Measurements from ENCODE around the gene MAB21L1. TPM values are rescaled to one million over a fixed set of nuclear protein-coding genes. Genes with fewer than 3 reads are reported as not detected.

MAB21L1 gene
- polyA plus RNA-seq, 2 of the 4 experiments (the other 2 are of a cell fraction): not detected

- TF ChIP-seq GATA3 (IDR thresholded peaks at IDR 0.05; ENCODE audit: borderline replicate concordance): no peak
Observed at GRCh38 chr13:35484384-35484783, 7.9 kb upstream of the MAB21L1 start (continued).

- no peak overlapping the region for H3K4me2 ChIP-seq
- FAIRE-seq (no peak), DNase-seq (ENCODE audit: low read depth in 1 of 2, low spot score in 1 of 2) (no peak), ATAC-seq (no peak)
- H3K4me3 ChIP-seq: no peak overlapping the region
- TF ChIP-seq, protein P1, sequence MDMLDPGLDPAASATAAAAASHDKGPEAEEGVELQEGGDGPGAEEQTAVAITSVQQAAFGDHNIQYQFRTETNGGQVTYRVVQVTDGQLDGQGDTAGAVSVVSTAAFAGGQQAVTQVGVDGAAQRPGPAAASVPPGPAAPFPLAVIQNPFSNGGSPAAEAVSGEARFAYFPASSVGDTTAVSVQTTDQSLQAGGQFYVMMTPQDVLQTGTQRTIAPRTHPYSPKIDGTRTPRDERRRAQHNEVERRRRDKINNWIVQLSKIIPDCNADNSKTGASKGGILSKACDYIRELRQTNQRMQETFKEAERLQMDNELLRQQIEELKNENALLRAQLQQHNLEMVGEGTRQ (IDR thresholded peaks at IDR 0.05): no peak
- POLR2A ChIA-PET: no interaction called here
- 93% methylated on average over 3 of the region's 3 CpGs for WGBS (ENCODE audit: missing lambda C conversion rate)
- H3K9me3 ChIP-seq: no peaks in the 10 kb centered on the region
- no peak overlapping the region for H3K27ac ChIP-seq
- CTCF ChIA-PET: no interaction called here
- H3K4me1 ChIP-seq: no peaks in the 10 kb centered on the region
Observed at GRCh38 chr13:35483761-35484160, 7.3 kb upstream of the MAB21L1 start.

- Histone ChIP-seq H3K4me1 (no peaks in the 10 kb centered on the region), H3K27ac (no peak overlapping the region), H3K9me3 (no peaks in the 10 kb centered on the region), H3K4me3 (no peak overlapping the region), H3K4me2 (no peak overlapping the region)
- 11% methylated on average over 1 of the region's 1 CpG for WGBS (ENCODE audit: missing lambda C conversion rate)
- no peak for FAIRE-seq
- CTCF ChIA-PET: no interaction called here
- no peak for ATAC-seq
- TF ChIP-seq ESRRA (IDR thresholded peaks at IDR 0.05; ENCODE audit: borderline replicate concordance, low read length): no peak
- no peak for TF ChIP-seq PHF8 (IDR thresholded peaks at IDR 0.05; ENCODE audit: borderline replicate concordance, low read depth)
- TF ChIP-seq, protein P2, sequence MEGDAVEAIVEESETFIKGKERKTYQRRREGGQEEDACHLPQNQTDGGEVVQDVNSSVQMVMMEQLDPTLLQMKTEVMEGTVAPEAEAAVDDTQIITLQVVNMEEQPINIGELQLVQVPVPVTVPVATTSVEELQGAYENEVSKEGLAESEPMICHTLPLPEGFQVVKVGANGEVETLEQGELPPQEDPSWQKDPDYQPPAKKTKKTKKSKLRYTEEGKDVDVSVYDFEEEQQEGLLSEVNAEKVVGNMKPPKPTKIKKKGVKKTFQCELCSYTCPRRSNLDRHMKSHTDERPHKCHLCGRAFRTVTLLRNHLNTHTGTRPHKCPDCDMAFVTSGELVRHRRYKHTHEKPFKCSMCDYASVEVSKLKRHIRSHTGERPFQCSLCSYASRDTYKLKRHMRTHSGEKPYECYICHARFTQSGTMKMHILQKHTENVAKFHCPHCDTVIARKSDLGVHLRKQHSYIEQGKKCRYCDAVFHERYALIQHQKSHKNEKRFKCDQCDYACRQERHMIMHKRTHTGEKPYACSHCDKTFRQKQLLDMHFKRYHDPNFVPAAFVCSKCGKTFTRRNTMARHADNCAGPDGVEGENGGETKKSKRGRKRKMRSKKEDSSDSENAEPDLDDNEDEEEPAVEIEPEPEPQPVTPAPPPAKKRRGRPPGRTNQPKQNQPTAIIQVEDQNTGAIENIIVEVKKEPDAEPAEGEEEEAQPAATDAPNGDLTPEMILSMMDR (IDR thresholded peaks at IDR 0.05): no peak
- no peak for TF ChIP-seq ZSCAN20 (CRISPR knock-in tag; IDR thresholded peaks at IDR 0.05)
- no peak for TF ChIP-seq POLR2AphosphoS2 (conservative IDR thresholded peaks at IDR 0.05; ENCODE audit: low read length)
- no peak for TF ChIP-seq POLR2A (IDR thresholded peaks at IDR 0.05; ENCODE audit: low read length)
- no peak for TF ChIP-seq BHLHE40 (IDR thresholded peaks at IDR 0.05; ENCODE audit: low read depth, low read length)
- no peak for TF ChIP-seq RAD21 (conservative IDR thresholded peaks at IDR 0.05 in 1 of 2, IDR thresholded peaks at IDR 0.05 in 1 of 2)
- no peak for TF ChIP-seq EHF (CRISPR knock-in tag; IDR thresholded peaks at IDR 0.05)
- no peak for TF ChIP-seq KDM5A (IDR thresholded peaks at IDR 0.05)
- TF ChIP-seq SREBF2 (IDR thresholded peaks at IDR 0.05): no peak
- TF ChIP-seq TFCP2L1 (CRISPR knock-in tag; IDR thresholded peaks at IDR 0.05): no peak
- TF ChIP-seq EP300 (IDR thresholded peaks at IDR 0.05): no peak
- POLR2A ChIA-PET: no interaction called here
- no peak for DNase-seq (ENCODE audit: low read depth in 1 of 2, low spot score in 1 of 2)
Observed at GRCh38 chr13:35482527-35482926, 6.0 kb upstream of the MAB21L1 start.

- POLR2A ChIA-PET: no interaction called here
- FAIRE-seq: no peak
- Histone ChIP-seq H3K4me2 (no peak overlapping the region), H3K27ac (no peak overlapping the region), H3K4me3 (no peak overlapping the region), H3K9me3 (no peaks in the 10 kb centered on the region), H3K4me1 (no peaks in the 10 kb centered on the region)
- no peak for TF ChIP-seq CHD2 (IDR thresholded peaks at IDR 0.05; ENCODE audit: low read length, partially characterized antibody)
- TF ChIP-seq HOXA7 (CRISPR knock-in tag; IDR thresholded peaks at IDR 0.05): no peak
- no peak for TF ChIP-seq PHF8 (IDR thresholded peaks at IDR 0.05; ENCODE audit: borderline replicate concordance, low read depth)
- no peak for TF ChIP-seq FOSB (CRISPR knock-in tag; IDR thresholded peaks at IDR 0.05)
- no peak for TF ChIP-seq NPAS2 (CRISPR knock-in tag; IDR thresholded peaks at IDR 0.05; ENCODE audit: borderline replicate concordance)
- ATAC-seq: no peak
- CTCF ChIA-PET: no interaction called here
- 89% methylated on average over 2 of the region's 2 CpGs for WGBS (ENCODE audit: missing lambda C conversion rate)
- DNase-seq (ENCODE audit: low read depth in 1 of 2, low spot score in 1 of 2): no peak
Observed at GRCh38 chr13:35481777-35482176, 5.3 kb upstream of the MAB21L1 start.
